ENCODE measurements around the gene CISTR. TPM values are rescaled to one million over a fixed set of nuclear protein-coding genes. Genes with fewer than 3 reads are reported as not detected.
"Not testable (repeated sequence)": the region's sequence is repeated elsewhere in the genome, so short reads cannot be mapped to it uniquely, and the experiment has no call there.

Gene CISTR
- total RNA-seq, 1 experiment from 2014 or later: not detected

GRCh38 chr12:53727310-53728041 lies 24.3 kb downstream of the CISTR start, which contains the start of gene CALCOCO1:
Gene CALCOCO1 (minus strand): TSS chr12:53727452. CDS start chr12:53725242, 2,210 bp downstream.
- Histone ChIP-seq H3K4me1 (no peaks in the 10 kb centered on the region), H3K27me3 (no peaks in the 10 kb centered on the region), H3K27ac (peak within 1 kb of the TSS; percentile 9; the same call in 1 of the 2 replicates), H3K36me3 (no peaks in the 10 kb centered on the region), H3K4me3 (peak within 1 kb of the TSS; percentile 69), H3K9me3 (replicated peaks) (no peaks in the 10 kb centered on the region)
- peak; percentile 96 to 97 for DNase-seq

- Histone ChIP-seq H3K9me3 (replicated peaks) (no peaks in the 10 kb centered on the region), H3K27ac (0 out of 2 replicates have a peak overlapping the region, but pooled peaks have one; percentile 9)
- peak; percentile 21 to 42 for DNase-seq
Measured at GRCh38 chr12:53726946-53727309, 24.9 kb downstream of the CISTR start.

GRCh38 chr12:53726341-53726740 lies 25.4 kb downstream of the CISTR start:
- no peaks in the 10 kb centered on the region for H3K27me3 ChIP-seq
- no peaks in the 10 kb centered on the region for H3K36me3 ChIP-seq
- no peaks in the 10 kb centered on the region for H3K4me1 ChIP-seq
- H3K27ac ChIP-seq: no peak overlapping the region
- H3K4me3 ChIP-seq: peak overlapping the region; percentile 69
- H3K9me3 ChIP-seq (replicated peaks): no peaks in the 10 kb centered on the region
- DNase-seq: no peak

More at GRCh38 chr12:53726946-53727309, 24.9 kb downstream of the CISTR start:
- no peaks in the 10 kb centered on the region for H3K4me1 ChIP-seq
- H3K4me3 ChIP-seq: peak overlapping the region; percentile 69
- H3K27me3 ChIP-seq: no peaks in the 10 kb centered on the region
- H3K36me3 ChIP-seq: no peaks in the 10 kb centered on the region

- no peak overlapping the region for H3K4me3 ChIP-seq
- no peaks in the 10 kb centered on the region for H3K36me3 ChIP-seq
- H3K9me3 ChIP-seq (replicated peaks): no peaks in the 10 kb centered on the region
- no peaks in the 10 kb centered on the region for H3K27me3 ChIP-seq
- H3K27ac ChIP-seq: no peak overlapping the region
- DNase-seq: no peak
- no peaks in the 10 kb centered on the region for H3K4me1 ChIP-seq
Measured at GRCh38 chr12:53725824-53726223, 26.0 kb downstream of the CISTR start.

- H3K4me1 ChIP-seq: no peaks in the 10 kb centered on the region
- no peaks in the 10 kb centered on the region for H3K9me3 ChIP-seq (replicated peaks)
- no peaks in the 10 kb centered on the region for H3K36me3 ChIP-seq
- no peak overlapping the region for H3K27ac ChIP-seq
- no peak for DNase-seq
- H3K4me3 ChIP-seq: no peak overlapping the region
- no peaks in the 10 kb centered on the region for H3K27me3 ChIP-seq
Measured at GRCh38 chr12:53722450-53723041, 29.2 kb downstream of the CISTR start.

GRCh38 chr12:53720946-53721345 lies 30.8 kb downstream of the CISTR start:
- Histone ChIP-seq H3K4me1 (no peaks in the 10 kb centered on the region), H3K4me3 (no peak overlapping the region), H3K36me3 (no peaks in the 10 kb centered on the region), H3K27ac (no peak overlapping the region), H3K27me3 (no peaks in the 10 kb centered on the region), H3K9me3 (replicated peaks) (no peaks in the 10 kb centered on the region)
- DNase-seq: no peak

- Histone ChIP-seq H3K9me3 (replicated peaks) (no peaks in the 10 kb centered on the region), H3K4me3 (no peak overlapping the region), H3K36me3 (no peaks in the 10 kb centered on the region), H3K27ac (no peak overlapping the region), H3K4me1 (no peaks in the 10 kb centered on the region), H3K27me3 (no peaks in the 10 kb centered on the region)
- no peak for DNase-seq
Measured at GRCh38 chr12:53719649-53720048, 32.1 kb downstream of the CISTR start.

GRCh38 chr12:53718567-53718966 lies 33.2 kb downstream of the CISTR start:
- H3K27ac ChIP-seq; H3K36me3 ChIP-seq; H3K4me3 ChIP-seq; DNase-seq; H3K4me1 ChIP-seq; H3K9me3 ChIP-seq (replicated peaks); H3K27me3 ChIP-seq: not testable (repeated sequence)

GRCh38 chr12:53717319-53717718 lies 34.5 kb downstream of the CISTR start:
- DNase-seq: no peak
- Histone ChIP-seq H3K4me3 (no peak overlapping the region), H3K27ac (no peak overlapping the region), H3K4me1 (no peaks in the 10 kb centered on the region), H3K27me3 (no peaks in the 10 kb centered on the region), H3K9me3 (replicated peaks) (no peaks in the 10 kb centered on the region), H3K36me3 (no peaks in the 10 kb centered on the region)

GRCh38 chr12:53714004-53714403 lies 37.8 kb downstream of the CISTR start:
- Histone ChIP-seq H3K27me3 (no peaks in the 10 kb centered on the region), H3K4me1 (no peaks in the 10 kb centered on the region), H3K36me3 (no peaks in the 10 kb centered on the region), H3K9me3 (replicated peaks) (no peaks in the 10 kb centered on the region), H3K4me3 (no peak overlapping the region), H3K27ac (no peak overlapping the region)
- DNase-seq: no peak

GRCh38 chr12:53713516-53713915 lies 38.3 kb downstream of the CISTR start:
- no peaks in the 10 kb centered on the region for H3K4me1 ChIP-seq
- no peak for DNase-seq
- H3K36me3 ChIP-seq: no peaks in the 10 kb centered on the region
- H3K27ac ChIP-seq: no peak overlapping the region
- H3K9me3 ChIP-seq (replicated peaks): no peaks in the 10 kb centered on the region
- H3K4me3 ChIP-seq: no peak overlapping the region
- no peaks in the 10 kb centered on the region for H3K27me3 ChIP-seq

GRCh38 chr12:53712059-53712643 lies 39.6 kb downstream of the CISTR start:
- Histone ChIP-seq H3K9me3 (replicated peaks) (no peaks in the 10 kb centered on the region), H3K36me3 (no peaks in the 10 kb centered on the region), H3K4me1 (no peaks in the 10 kb centered on the region), H3K27ac (no peak overlapping the region), H3K27me3 (no peaks in the 10 kb centered on the region), H3K4me3 (no peak overlapping the region)
- DNase-seq: no peak

- Histone ChIP-seq H3K4me3 (no peak overlapping the region), H3K27ac (no peak overlapping the region)
- DNase-seq: no peak
Measured at GRCh38 chr12:53710091-53710490, 41.7 kb downstream of the CISTR start.

GRCh38 chr12:53709671-53710070 lies 42.1 kb downstream of the CISTR start:
- H3K4me1 ChIP-seq: no peaks in the 10 kb centered on the region
- no peak overlapping the region for H3K27ac ChIP-seq
- no peak overlapping the region for H3K4me3 ChIP-seq
- no peak for DNase-seq
- H3K9me3 ChIP-seq (replicated peaks): no peaks in the 10 kb centered on the region
- no peaks in the 10 kb centered on the region; the same call in 1 of the 2 replicates for H3K27me3 ChIP-seq
- H3K36me3 ChIP-seq: no peaks in the 10 kb centered on the region

More at GRCh38 chr12:53710091-53710490, 41.7 kb downstream of the CISTR start:
- Histone ChIP-seq H3K4me1 (no peaks in the 10 kb centered on the region), H3K9me3 (replicated peaks) (no peaks in the 10 kb centered on the region), H3K27me3 (no peaks in the 10 kb centered on the region; the same call in 1 of the 2 replicates), H3K36me3 (no peaks in the 10 kb centered on the region)

GRCh38 chr12:53706080-53706479 lies 45.7 kb downstream of the CISTR start:
- DNase-seq: no peak
- H3K27ac ChIP-seq: no peak overlapping the region
- H3K4me3 ChIP-seq: no peak overlapping the region
- no peaks in the 10 kb centered on the region for H3K36me3 ChIP-seq
- no peaks in the 10 kb centered on the region for H3K4me1 ChIP-seq
- no peaks in the 10 kb centered on the region; the same call in none of the 2 replicates for H3K27me3 ChIP-seq
- H3K9me3 ChIP-seq (replicated peaks): no peaks in the 10 kb centered on the region
